ENCODE results near the gene LCOR.

The LCOR gene

GRCh38 chr10:97042081-97042480 lies 210.0 kb downstream of the LCOR start:
- Mint-ChIP-seq H3K27ac (no peak overlapping the region), H3K9me3 (no peaks in the 10 kb centered on the region), H3K4me1 (peaks cover 13% of the 10 kb centered on the region), H3K36me3 (ENCODE audit: low read depth) (no peaks in the 10 kb centered on the region), H3K4me3 (no peak overlapping the region), H3K27me3 (ENCODE audit: low read depth, poor library complexity) (peaks cover 13% of the 10 kb centered on the region)
- DNase-seq = no peak
- TF ChIP-seq CTCF (IDR thresholded peaks at IDR 0.05) = no peak

- no peaks in the 10 kb centered on the region for H3K9me3 Mint-ChIP-seq
- H3K4me1 Mint-ChIP-seq = peaks cover 12% of the 10 kb centered on the region
- no peak overlapping the region for H3K4me3 Mint-ChIP-seq
- TF ChIP-seq CTCF (IDR thresholded peaks at IDR 0.05) = no peak
- H3K36me3 Mint-ChIP-seq (ENCODE audit: low read depth) = no peaks in the 10 kb centered on the region
- peaks cover 10% of the 10 kb centered on the region for H3K27me3 Mint-ChIP-seq (ENCODE audit: low read depth, poor library complexity)
- no peak for DNase-seq
- H3K27ac Mint-ChIP-seq = no peak overlapping the region
Observed at GRCh38 chr10:97042716-97043562, 210.8 kb downstream of the LCOR start.

- DNase-seq = no peak
- TF ChIP-seq CTCF (IDR thresholded peaks at IDR 0.05) = no peak
- H3K36me3 Mint-ChIP-seq (ENCODE audit: low read depth) = no peaks in the 10 kb centered on the region
- H3K27me3 Mint-ChIP-seq (ENCODE audit: low read depth, poor library complexity) = peaks cover 12% of the 10 kb centered on the region
- peak overlapping the region; percentile 81 for H3K27ac Mint-ChIP-seq
- H3K4me3 Mint-ChIP-seq = no peak overlapping the region
- no peaks in the 10 kb centered on the region for H3K9me3 Mint-ChIP-seq
- peaks cover 7% of the 10 kb centered on the region for H3K4me1 Mint-ChIP-seq
Observed at GRCh38 chr10:97043563-97043855, 211.4 kb downstream of the LCOR start.
